Dendritic cell treated with granulocyte-macrophage colony-stimulating factor and Interleukin-4, amounts not matched to agents 40 ng/mL and 50 ng/mL, for 4 days (primary cell): Measurements from ENCODE around the gene ZBTB12.

Experiments
- H3K27ac Mint-ChIP-seq: one replicate; pipeline ENCODE4 v1.8.0; 2022; ENCODE audit warnings: mild to moderate bottlenecking, mixed read lengths
- H3K27me3 Mint-ChIP-seq: one replicate; pipeline ENCODE4 v1.8.0; 2022; ENCODE audit warnings: mild to moderate bottlenecking, mixed read lengths
- H3K36me3 Mint-ChIP-seq: one replicate; pipeline ENCODE4 v1.8.0; 2022; ENCODE audit warnings: low read depth, mixed read lengths
- H3K4me1 Mint-ChIP-seq: one replicate; pipeline ENCODE4 v1.8.0; 2022; ENCODE audit warnings: low read depth, mixed read lengths
- H3K4me3 Mint-ChIP-seq: one replicate; pipeline ENCODE4 v1.8.0; 2022; ENCODE audit warnings: mild to moderate bottlenecking, moderate library complexity, mixed read lengths
- H3K9me3 Mint-ChIP-seq: one replicate; pipeline ENCODE4 v1.8.0; 2022; ENCODE audit warnings: mixed read lengths
- intact Hi-C: fragments of 100-400 bp; cut with micrococcal nuclease; formaldehyde crosslinking; loops from one replicate; pipeline ENCODE4 v1.15.0; 2022

The ZBTB12 gene

DNA sequence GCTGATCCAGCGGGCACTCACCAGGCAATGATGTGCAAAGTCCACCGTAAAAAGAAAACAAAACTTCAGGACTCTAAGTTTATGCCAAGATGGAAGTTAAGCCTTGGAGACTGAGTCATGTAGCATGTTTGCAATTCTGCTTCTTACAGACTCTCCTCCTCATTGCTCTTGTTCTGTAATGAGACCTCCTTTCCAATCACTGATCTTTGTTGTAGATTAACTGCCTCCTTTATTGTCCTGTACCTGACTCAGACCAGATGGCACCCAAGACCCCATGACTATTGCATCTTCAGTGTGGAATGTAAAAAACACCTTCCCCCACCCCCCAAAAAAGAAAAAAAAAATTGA lies 50.4 kb downstream of the ZBTB12 start:
- peaks cover 6% of the 10 kb centered on the region for H3K4me1 Mint-ChIP-seq
- peaks cover 6% of the 10 kb centered on the region for H3K9me3 Mint-ChIP-seq
- H3K27ac Mint-ChIP-seq, result no peak overlapping the region
- H3K4me3 Mint-ChIP-seq, result no peak overlapping the region
- H3K36me3 Mint-ChIP-seq, result peaks cover 22% of the 10 kb centered on the region
- intact Hi-C loops, result no loop called here
- H3K27me3 Mint-ChIP-seq, result no peaks in the 10 kb centered on the region

DNA sequence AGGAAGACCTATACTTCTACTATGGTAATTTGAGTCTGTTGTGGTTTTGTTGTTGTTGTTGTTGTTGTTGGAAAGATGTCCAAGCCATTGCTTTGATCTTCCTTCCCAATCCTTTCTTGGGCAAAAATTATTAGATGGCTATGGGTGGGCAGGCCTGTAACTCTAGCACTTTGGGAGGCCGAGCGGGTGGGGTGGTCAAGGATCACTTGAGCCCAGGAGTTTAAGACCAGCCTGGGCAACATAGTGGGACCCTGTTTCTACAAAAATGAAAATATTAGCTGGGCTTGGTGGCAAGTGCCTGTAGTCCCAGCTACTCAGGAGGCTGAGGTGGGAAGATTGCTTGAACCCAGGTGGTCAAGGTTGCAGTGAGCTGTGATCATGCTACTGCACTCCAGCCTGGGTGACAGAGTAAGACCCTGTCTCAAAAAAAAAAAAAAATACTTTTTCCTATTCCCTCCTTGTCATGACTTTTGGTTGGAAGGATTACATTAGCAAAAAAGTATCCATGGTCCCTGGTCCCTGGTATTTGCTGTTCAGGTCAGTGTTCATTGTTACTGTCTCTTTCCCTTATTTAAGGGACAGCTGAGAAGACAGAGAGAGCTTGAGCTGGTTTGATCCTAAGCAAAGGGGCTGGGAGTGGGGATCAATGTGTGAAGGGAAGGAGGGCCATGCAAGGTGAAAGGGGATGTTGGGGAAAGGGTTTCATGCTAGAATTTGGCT lies 51.0 kb downstream of the ZBTB12 start:
- no peak overlapping the region for H3K27ac Mint-ChIP-seq

More for the DNA sequence above, 51.0 kb downstream of the ZBTB12 start:
- H3K36me3 Mint-ChIP-seq, result peaks cover 19% of the 10 kb centered on the region
- H3K4me3 Mint-ChIP-seq, result no peak overlapping the region
- peaks cover 6% of the 10 kb centered on the region for H3K4me1 Mint-ChIP-seq
- H3K27me3 Mint-ChIP-seq, result no peaks in the 10 kb centered on the region
- intact Hi-C loops, result no loop called here
- H3K9me3 Mint-ChIP-seq, result peaks cover 6% of the 10 kb centered on the region
